Ureter (tissue), 1 donor: ENCODE results near the gene ITIH2. TPM values are rescaled to one million over a fixed set of nuclear protein-coding genes. Genes with fewer than 3 reads are reported as not detected.
"Not testable (repeated sequence)": the region's sequence is repeated elsewhere in the genome, so short reads cannot be mapped to it uniquely, and the experiment has no call there.

ENCODE experiments used
- DNase-seq: peaks from one replicate; pipeline ENCODE4 v3.0.0-alpha.2; 2020; ENCODE audit warnings: low spot score
- total RNA-seq: library from RNA; stranded (reverse); gene quantifications from one replicate; pipeline ENCODE4 v1.2.4, GENCODE V29; 2023
- donor health status: DM: yes; HTN: yes; CAD: no.

ITIH2 gene
- total RNA-seq, result not detected

GRCh38 chr10:7703140-7703539, at the start of gene ITIH2:
TSS of gene ITIH2 (plus strand) at chr10:7703316. CDS start at chr10:7703435, 119 bp downstream.
- DNase-seq, result no peak

GRCh38 chr10:7657079-7657478, 46.0 kb upstream of the ITIH2 start:
- not testable (repeated sequence) for DNase-seq

GRCh38 chr10:7657552-7657951, 45.6 kb upstream of the ITIH2 start:
- DNase-seq, result no peak

GRCh38 chr10:7659560-7659959, 43.6 kb upstream of the ITIH2 start:
- DNase-seq, result no peak

GRCh38 chr10:7662522-7662921, 40.6 kb upstream of the ITIH2 start:
- no peak for DNase-seq

GRCh38 chr10:7664707-7665106, 38.4 kb upstream of the ITIH2 start:
- DNase-seq, result no peak

- no peak for DNase-seq
These were observed 37.3 kb upstream of the ITIH2 start for GRCh38 chr10:7665767-7666166.

GRCh38 chr10:7666253-7667023, 36.7 kb upstream of the ITIH2 start, which contains the start of gene ITIH5:
TSS of gene ITIH5 (minus strand) at chr10:7666966. CDS start at chr10:7666892, 74 bp downstream.
- no peak for DNase-seq

GRCh38 chr10:7667262-7668141, 35.6 kb upstream of the ITIH2 start:
- DNase-seq, result no peak

- DNase-seq, result no peak
These were observed 33.0 kb upstream of the ITIH2 start for GRCh38 chr10:7670157-7670556.

GRCh38 chr10:7672341-7673134, 30.6 kb upstream of the ITIH2 start:
- no peak for DNase-seq

- DNase-seq, result no peak
These were observed 23.9 kb upstream of the ITIH2 start for GRCh38 chr10:7679256-7679655.

GRCh38 chr10:7680078-7680477, 23.0 kb upstream of the ITIH2 start:
- not testable (repeated sequence) for DNase-seq

GRCh38 chr10:7686351-7687171, 16.6 kb upstream of the ITIH2 start:
- no peak for DNase-seq

GRCh38 chr10:7687228-7687907, 15.7 kb upstream of the ITIH2 start:
- DNase-seq, result peak; percentile 87

GRCh38 chr10:7689591-7689990, 13.5 kb upstream of the ITIH2 start:
- no peak for DNase-seq

- DNase-seq, result not testable (repeated sequence)
These were observed 12.1 kb upstream of the ITIH2 start for GRCh38 chr10:7690885-7691597.

- DNase-seq, result not testable (repeated sequence)
These were observed 10.7 kb upstream of the ITIH2 start for GRCh38 chr10:7692368-7692767.

- not testable (repeated sequence) for DNase-seq
These were observed 9.9 kb upstream of the ITIH2 start for GRCh38 chr10:7693194-7693593.

- no peak for DNase-seq
These were observed 6.6 kb upstream of the ITIH2 start for GRCh38 chr10:7696545-7696944.
